ENCODE measurements around the gene MEGF8.

- TF ChIP-seq CTCF (IDR thresholded peaks at IDR 0.05) (no peak), POLR2A (IDR thresholded peaks at IDR 0.05) (no peak)
Measured at GRCh38 chr19:42335374-42335936, 10.0 kb downstream of the MEGF8 start.
